ENCODE results near the gene TRIM9.

- TF ChIP-seq, protein P1, sequence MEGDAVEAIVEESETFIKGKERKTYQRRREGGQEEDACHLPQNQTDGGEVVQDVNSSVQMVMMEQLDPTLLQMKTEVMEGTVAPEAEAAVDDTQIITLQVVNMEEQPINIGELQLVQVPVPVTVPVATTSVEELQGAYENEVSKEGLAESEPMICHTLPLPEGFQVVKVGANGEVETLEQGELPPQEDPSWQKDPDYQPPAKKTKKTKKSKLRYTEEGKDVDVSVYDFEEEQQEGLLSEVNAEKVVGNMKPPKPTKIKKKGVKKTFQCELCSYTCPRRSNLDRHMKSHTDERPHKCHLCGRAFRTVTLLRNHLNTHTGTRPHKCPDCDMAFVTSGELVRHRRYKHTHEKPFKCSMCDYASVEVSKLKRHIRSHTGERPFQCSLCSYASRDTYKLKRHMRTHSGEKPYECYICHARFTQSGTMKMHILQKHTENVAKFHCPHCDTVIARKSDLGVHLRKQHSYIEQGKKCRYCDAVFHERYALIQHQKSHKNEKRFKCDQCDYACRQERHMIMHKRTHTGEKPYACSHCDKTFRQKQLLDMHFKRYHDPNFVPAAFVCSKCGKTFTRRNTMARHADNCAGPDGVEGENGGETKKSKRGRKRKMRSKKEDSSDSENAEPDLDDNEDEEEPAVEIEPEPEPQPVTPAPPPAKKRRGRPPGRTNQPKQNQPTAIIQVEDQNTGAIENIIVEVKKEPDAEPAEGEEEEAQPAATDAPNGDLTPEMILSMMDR (conservative IDR thresholded peaks at IDR 0.05; ENCODE audit: low read length): no peak
- TF ChIP-seq EZH2phosphoT487 (IDR thresholded peaks at IDR 0.05; ENCODE audit: borderline replicate concordance): no peak
These were observed 75.8 kb downstream of the TRIM9 start for GRCh38 chr14:51019089-51019488.
